ENCODE measurements around the gene C19orf81. TPM values are rescaled to one million over a fixed set of nuclear protein-coding genes. Genes with fewer than 3 reads are reported as not detected.

Gene C19orf81
- total and polyA plus RNA-seq, 9 of the 15 experiments (the other 6 are each of a cell fraction or from before 2014, with no cell fraction given): 2.5 to 42.9 (median 33.0) TPM; not detected in 4

DNA sequence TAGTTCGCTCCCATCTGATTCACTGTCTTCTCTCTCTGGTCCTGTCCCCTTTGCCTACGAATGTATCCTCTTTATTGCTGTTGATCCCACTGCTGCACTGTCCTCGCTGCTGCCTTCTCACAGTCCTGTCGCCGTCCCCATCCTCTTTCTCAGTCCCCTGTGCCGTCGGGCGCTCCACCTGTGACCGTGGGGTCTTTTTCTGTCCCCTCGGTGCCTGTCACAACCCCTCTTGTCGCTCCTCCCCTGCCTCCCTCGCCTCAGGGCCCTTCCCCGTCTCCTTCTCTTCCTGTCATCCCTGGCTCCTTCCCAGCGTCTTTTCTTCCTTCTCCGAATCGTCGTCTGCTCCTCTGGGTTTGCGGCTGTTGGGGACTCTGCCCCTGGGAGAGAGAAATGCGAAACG lies 41.9 kb upstream of the C19orf81 start (continued):
- no peak for TF ChIP-seq ZNF584 (CRISPR knock-in tag; IDR thresholded peaks at IDR 0.05; ENCODE audit: low read depth)
- TF ChIP-seq, protein P1, sequence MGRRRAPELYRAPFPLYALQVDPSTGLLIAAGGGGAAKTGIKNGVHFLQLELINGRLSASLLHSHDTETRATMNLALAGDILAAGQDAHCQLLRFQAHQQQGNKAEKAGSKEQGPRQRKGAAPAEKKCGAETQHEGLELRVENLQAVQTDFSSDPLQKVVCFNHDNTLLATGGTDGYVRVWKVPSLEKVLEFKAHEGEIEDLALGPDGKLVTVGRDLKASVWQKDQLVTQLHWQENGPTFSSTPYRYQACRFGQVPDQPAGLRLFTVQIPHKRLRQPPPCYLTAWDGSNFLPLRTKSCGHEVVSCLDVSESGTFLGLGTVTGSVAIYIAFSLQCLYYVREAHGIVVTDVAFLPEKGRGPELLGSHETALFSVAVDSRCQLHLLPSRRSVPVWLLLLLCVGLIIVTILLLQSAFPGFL (CRISPR knock-in tag; IDR thresholded peaks at IDR 0.05): no peak
- TF ChIP-seq, protein P2, sequence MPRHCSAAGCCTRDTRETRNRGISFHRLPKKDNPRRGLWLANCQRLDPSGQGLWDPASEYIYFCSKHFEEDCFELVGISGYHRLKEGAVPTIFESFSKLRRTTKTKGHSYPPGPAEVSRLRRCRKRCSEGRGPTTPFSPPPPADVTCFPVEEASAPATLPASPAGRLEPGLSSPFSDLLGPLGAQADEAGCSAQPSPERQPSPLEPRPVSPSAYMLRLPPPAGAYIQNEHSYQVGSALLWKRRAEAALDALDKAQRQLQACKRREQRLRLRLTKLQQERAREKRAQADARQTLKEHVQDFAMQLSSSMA (CRISPR knock-in tag; IDR thresholded peaks at IDR 0.05): no peak
- TF ChIP-seq NFE2L1 (tag; IDR thresholded peaks at IDR 0.05; ENCODE audit: borderline replicate concordance, low read depth): no peak
- no peak for TF ChIP-seq BCL6 (CRISPR knock-in tag; IDR thresholded peaks at IDR 0.05)
- no peak for TF ChIP-seq KLF16 (IDR thresholded peaks at IDR 0.05)
- no peak for TF ChIP-seq PHB (CRISPR knock-in tag; IDR thresholded peaks at IDR 0.05)
- 0 out of 2 replicates have a peak, but pooled peaks have one; percentile 15 for TF ChIP-seq FOXP1 (CRISPR knock-in tag; IDR thresholded peaks at IDR 0.05)
- TF ChIP-seq ZNF79 (CRISPR knock-in tag; IDR thresholded peaks at IDR 0.05; ENCODE audit: low read depth): no peak
- TF ChIP-seq ELF1 (tag; IDR thresholded peaks at IDR 0.05): no peak
- no peak for TF ChIP-seq ARNT (IDR thresholded peaks at IDR 0.05)
- TF ChIP-seq STAG1 (CRISPR knock-in tag; IDR thresholded peaks at IDR 0.05; ENCODE audit: borderline replicate concordance): 0 out of 2 replicates have a peak, but pooled peaks have one; percentile 9

All from K562 (cell line).